Suppressor macrophage (primary cell): ENCODE measurements around the gene MYCBP2.
A peak's percentile ranks its signal among the peaks of the same experiment; 100 is the strongest.
"Not testable (repeated sequence)": the region's sequence is repeated elsewhere in the genome, so short reads cannot be mapped to it uniquely, and the experiment has no call there.

Experiments
- DNase-seq, 4 experiments: peaks; one replicate each; pipeline ENCODE4 v3.0.0-alpha.2; 2020 to 2022

Gene MYCBP2

DNA sequence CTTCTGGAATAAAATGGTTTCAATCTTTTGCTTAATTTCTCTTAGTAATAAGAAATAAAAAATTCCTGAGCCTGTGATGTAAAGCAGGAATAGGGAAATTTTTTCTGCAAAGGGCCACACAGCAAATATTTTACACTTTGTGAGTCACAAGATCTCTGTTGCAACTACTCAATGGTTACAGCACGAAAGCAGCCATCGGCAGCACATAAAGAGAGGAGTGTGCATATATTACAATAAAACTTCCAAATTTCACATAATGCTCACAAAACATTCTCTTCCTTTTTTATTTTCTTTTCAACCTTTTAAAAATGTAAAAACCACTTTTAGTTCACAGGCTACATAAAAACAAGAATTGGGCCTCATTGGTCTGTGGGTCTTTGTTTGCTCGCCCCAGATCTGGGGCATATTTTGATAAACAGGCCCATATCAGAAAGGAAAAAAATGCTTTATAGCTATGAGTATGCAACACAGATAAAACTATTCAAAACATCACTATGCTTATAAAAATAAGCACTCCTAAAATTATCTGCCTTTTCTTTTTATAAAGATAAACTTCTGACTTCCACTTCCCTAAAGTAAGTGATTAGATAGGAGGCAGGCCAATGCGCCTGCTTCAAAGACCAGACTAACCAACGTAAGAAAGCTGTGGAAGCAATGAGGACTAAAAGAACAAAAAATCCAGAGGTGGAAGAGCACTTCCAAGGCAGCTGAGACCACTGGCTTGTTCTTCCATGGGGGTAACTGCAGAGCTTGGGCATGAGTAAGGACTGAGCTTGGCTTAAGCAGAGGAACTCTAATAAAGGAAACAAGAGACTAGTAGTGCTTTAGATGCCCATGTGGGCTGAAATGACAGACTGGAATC, 26.5 kb downstream of the MYCBP2 start:
- DNase-seq: peak; percentile 62 to 82 (median 72)

DNA sequence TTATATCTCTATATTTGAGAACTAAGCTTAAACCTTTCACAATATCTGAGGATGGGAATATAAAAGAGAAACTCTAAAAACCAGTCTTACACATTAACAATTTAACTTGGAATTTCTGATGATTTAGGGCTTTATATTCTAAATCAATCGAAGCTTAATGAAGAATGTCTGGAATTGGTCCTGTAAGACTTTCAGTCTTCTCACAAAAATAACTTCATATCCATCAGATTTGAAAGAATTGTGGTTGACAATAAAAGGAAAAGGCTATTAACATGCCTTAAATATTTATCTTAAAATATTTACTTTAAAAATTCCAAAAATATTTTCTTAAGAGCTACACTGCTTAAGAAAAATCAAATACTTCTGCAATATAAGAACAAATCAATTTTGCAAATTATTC, 27.3 kb downstream of the MYCBP2 start:
- no peak for DNase-seq

- DNase-seq: peak in 2 of 4 experiments; percentile 38 to 39
Observed at GRCh38 chr13:77298426-77298825, 28.5 kb downstream of the MYCBP2 start.

DNA sequence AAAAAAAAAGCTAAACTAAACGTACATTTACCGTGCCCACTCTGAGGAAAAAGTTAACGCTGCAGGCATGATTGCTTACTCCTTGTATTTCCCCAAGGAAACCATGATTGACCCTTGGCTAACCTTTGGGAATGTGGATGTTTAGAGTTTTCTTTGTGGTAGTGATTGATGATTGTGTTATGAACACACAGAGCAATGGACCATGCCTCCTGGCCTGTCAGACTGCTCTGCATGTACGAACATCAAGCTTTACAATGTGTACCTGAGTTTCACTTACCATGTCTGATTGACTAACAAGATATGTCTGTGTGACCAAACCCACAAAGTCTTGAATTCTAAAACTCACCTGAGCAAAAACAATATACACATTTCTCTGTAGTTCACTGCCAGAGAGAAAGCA, 35.1 kb downstream of the MYCBP2 start:
- no peak for DNase-seq

DNA sequence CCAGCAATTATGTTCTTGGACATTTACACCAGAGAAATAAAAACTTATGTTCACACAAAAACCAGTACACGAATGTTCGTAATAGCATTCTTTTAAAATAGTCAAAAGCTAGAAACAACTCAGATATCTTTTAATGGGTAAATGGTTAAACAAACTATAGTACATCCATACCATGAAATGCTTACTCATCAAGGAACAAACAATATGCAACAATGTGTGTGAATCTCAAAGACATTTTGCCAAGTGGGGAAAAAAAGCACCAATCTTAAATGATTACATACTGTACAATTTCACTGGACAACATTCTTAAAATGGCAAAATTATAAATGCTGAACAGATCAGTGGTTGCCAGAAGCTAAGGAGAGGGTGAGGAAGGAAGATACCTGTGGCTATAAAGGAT, 36.6 kb downstream of the MYCBP2 start:
- no peak for DNase-seq

GRCh38 chr13:77289851-77290250, 37.0 kb downstream of the MYCBP2 start:
- DNase-seq: no peak

- not testable (repeated sequence) for DNase-seq
Observed at GRCh38 chr13:77285632-77286031, 41.3 kb downstream of the MYCBP2 start.

DNA sequence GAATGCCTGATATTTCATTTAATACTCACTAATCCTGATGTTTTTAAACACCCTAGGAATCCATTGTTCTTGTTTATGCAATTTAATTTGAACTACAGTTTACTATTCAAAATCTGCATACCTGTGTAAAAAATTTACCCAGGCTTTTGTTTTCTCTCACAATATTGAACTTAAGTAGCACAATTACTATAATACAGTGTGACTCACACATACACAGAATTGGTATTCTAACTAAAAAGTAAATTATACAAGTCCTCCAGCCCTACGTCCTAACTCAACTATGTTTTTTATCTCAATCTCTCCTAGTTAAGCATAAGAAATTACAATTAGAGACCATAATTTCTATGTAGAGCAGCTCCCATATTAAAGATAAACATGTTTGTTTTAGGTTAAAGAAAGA, 41.8 kb downstream of the MYCBP2 start:
- no peak for DNase-seq

DNA sequence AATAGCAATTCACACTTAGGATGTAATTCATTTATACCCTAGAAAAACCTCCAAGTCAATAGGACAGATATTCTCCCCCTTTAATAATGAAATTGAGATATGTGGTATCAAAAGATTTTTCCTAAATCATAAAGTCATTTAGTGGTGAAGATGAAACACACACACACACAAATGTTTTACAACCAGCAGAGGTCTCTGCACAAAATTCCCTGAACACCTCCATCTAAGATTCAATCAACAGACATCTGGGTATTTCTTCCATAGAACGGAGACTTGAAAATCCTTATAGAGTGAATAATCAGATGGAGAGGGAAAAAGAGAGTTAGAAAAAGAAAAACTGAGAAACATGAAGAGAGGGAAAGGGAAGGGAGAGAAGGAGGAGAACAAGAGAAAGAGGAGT, 52.8 kb downstream of the MYCBP2 start:
- peak in 1 of 4 experiments; percentile 9 for DNase-seq

- no peak for DNase-seq
Observed at GRCh38 chr13:77269141-77269540, 57.8 kb downstream of the MYCBP2 start.

DNA sequence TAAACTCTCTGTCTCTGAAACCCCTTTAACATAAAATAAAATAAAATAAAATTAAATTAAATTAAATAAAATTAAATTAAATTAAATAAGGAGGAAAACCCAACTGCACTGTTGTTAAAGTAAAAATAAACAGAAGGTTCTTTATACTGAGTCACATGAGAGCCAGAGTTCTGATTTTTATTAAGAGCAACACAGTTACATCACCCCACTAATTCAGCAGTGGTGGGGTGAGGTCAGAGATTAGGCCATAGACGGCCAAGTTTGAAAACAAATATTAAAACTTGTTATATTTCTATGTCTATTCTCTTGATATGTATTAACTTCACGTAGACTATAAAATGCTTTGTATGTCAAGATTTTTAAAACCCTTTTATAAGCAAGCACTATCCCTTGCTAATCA, 59.5 kb downstream of the MYCBP2 start:
- peak in 1 of 4 experiments; percentile 12 for DNase-seq

GRCh38 chr13:77265336-77265735, 61.6 kb downstream of the MYCBP2 start:
- DNase-seq: no peak

- DNase-seq: no peak
Observed at GRCh38 chr13:77262198-77262597, 64.7 kb downstream of the MYCBP2 start.

DNA sequence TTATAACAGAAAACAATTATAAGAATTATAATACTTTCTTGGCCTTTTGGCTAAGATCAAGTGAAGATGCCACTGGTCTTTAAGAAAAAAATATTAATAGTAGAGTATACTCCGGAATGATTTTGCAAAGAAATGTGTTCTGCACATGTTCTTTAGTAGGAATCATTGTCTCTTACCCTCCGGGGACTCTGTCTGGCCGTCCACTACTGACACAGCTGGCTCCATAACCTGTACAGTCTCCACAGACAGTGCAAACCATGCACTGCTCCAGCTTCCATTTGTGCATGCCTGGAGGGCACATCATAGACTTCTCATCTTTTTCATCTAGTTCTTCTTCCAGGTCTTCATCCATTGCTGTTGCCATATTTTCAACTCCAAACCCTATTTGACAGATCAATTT, 75.9 kb downstream of the MYCBP2 start:
- no peak for DNase-seq

GRCh38 chr13:77245224-77245623, 81.7 kb downstream of the MYCBP2 start:
- DNase-seq: not testable (repeated sequence)

- no peak for DNase-seq
Observed at GRCh38 chr13:77239312-77239711, 87.6 kb downstream of the MYCBP2 start.

GRCh38 chr13:77235456-77236022, 91.4 kb downstream of the MYCBP2 start:
- DNase-seq: no peak

- no peak for DNase-seq
Observed at GRCh38 chr13:77233159-77233558, 93.7 kb downstream of the MYCBP2 start.

GRCh38 chr13:77230560-77230959, 96.3 kb downstream of the MYCBP2 start:
- no peak for DNase-seq

GRCh38 chr13:77225946-77226345, 100.9 kb downstream of the MYCBP2 start:
- no peak for DNase-seq

DNA sequence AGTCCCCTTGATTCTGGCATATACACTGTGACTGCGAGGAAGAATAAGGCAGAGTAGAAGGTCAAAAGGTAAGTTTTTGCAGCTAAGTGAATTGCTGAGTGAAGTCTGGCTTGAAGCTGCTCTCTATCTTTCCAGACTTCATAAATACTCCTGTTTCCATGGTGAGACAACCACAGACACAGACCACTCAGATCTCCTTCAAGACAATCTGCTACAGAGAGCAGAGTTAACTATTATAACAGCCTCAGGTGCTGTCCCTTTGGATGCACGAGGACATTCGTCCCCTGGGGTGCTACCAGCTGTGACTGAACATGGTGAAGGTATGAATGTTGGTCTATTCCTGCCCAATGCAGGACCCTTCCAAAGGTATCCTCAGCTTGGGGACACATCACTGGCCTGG, 104.0 kb downstream of the MYCBP2 start:
- DNase-seq: no peak

GRCh38 chr13:77222000-77222690, 104.7 kb downstream of the MYCBP2 start:
- no peak for DNase-seq

- DNase-seq: no peak
Observed at GRCh38 chr13:77219401-77219800, 107.5 kb downstream of the MYCBP2 start.

GRCh38 chr13:77218274-77218673, 108.6 kb downstream of the MYCBP2 start:
- DNase-seq: no peak
